NB4 (cell line): Measurements from ENCODE around the gene STKLD1.

ENCODE experiments used
- CTCF ChIP-seq: IDR thresholded peaks from one replicate; pipeline ENCODE4 v1.5.1; 2012; ENCODE audit warnings: low read depth, low read length
- MAX ChIP-seq: IDR thresholded peaks from 2 replicates; pipeline ENCODE4 v1.6.1; 2011; ENCODE audit warnings: low read depth, low read length
- POLR2A ChIP-seq: IDR thresholded peaks from 2 replicates; pipeline ENCODE4 v1.6.1; 2011; ENCODE audit warnings: mild to moderate bottlenecking; ENCODE audit not compliant: insufficient read length; ENCODE audit errors: extremely low read depth

- TF ChIP-seq CTCF (no peak), MAX (no peak), POLR2A (no peak)
Observed at GRCh38 chr9:133385452-133385851, 9.3 kb downstream of the STKLD1 start.
